H1 (cell line): ENCODE data around the gene LUM. TPM values are rescaled to one million over a fixed set of nuclear protein-coding genes. Genes with fewer than 3 reads are reported as not detected.

Source experiments
- CTCF ChIA-PET: fragments of 300-600 bp; sonication (Branson Sonifier 250); formaldehyde crosslinking; loops from one replicate; lab custom pipeline; 2021; ENCODE audit not compliant: partially characterized antibody; lab: Charles Lee
- POLR2A ChIA-PET: fragments of 300-600 bp; sonication (Branson Sonifier 250); formaldehyde crosslinking; loops from one replicate; lab custom pipeline; 2021; ENCODE audit warnings: inconsistent platforms; ENCODE audit not compliant: partially characterized antibody; lab: Charles Lee
- DNase-seq, 2 experiments: peaks; one replicate each; pipeline versions ENCODE4 v3.0.0 to v3.0.0-alpha.2; 2010 to 2022; ENCODE audit warnings: low spot score in 2 of 2, low read depth in 1 of 2, mixed read lengths in 1 of 2
- FAIRE-seq: peaks from 2 replicates; lab custom pipeline; 2011; peaks lifted over from hg19 to GRCh38; lab: Jason Lieb, UNC
- H2AFZ ChIP-seq: 2 replicates; pipeline ENCODE4 v1.8.1; 2012; ENCODE audit warnings: low read length, inconsistent platforms
- H2AK5ac ChIP-seq: 2 replicates; pipeline ENCODE4 v1.6.1; 2013; ENCODE audit warnings: low read depth, low read length
- H2BK120ac ChIP-seq: replicated peaks from 2 replicates; pipeline ENCODE3; 2013; ENCODE audit warnings: low read depth, low read length, inconsistent platforms
- H2BK12ac ChIP-seq: 2 replicates; pipeline ENCODE4 v1.6.1; 2013; ENCODE audit warnings: low read depth, low read length
- H2BK15ac ChIP-seq: 2 replicates; pipeline ENCODE4 v1.6.1; 2013; ENCODE audit warnings: low read length
- H2BK20ac ChIP-seq: 2 replicates; pipeline ENCODE4 v1.6.1; 2013; ENCODE audit warnings: low read length
- H2BK5ac ChIP-seq: 2 replicates; pipeline ENCODE4 v1.6.1; 2013; ENCODE audit warnings: low read depth, low read length
- H3K14ac ChIP-seq: 2 replicates; pipeline ENCODE4 v1.6.1; 2013; ENCODE audit warnings: inconsistent platforms; ENCODE audit not compliant: insufficient read length
- H3K18ac ChIP-seq: 2 replicates; pipeline ENCODE4 v1.6.1; 2013; ENCODE audit warnings: low read length; ENCODE audit errors: extremely low read depth
- H3K23ac ChIP-seq: 2 replicates; pipeline ENCODE4 v1.6.1; 2013; ENCODE audit warnings: inconsistent platforms; ENCODE audit not compliant: insufficient read length
- H3K23me2 ChIP-seq: 2 replicates; pipeline ENCODE4 v1.6.1; 2013; ENCODE audit warnings: low read depth, low read length
- H3K27ac ChIP-seq: 2 replicates; pipeline ENCODE4 v1.6.1; 2011; ENCODE audit warnings: low read depth, low read length, inconsistent platforms
- H3K27me3 ChIP-seq, 4 experiments: replicated peaks in 1 of 4; 1 replicate in 1 of 4; 2 replicates in 3 of 4; pipeline versions ENCODE4 v1.6.1 to v1.8.1; 2011 to 2013; ENCODE audit warnings: low read length in 3 of 4, mild to moderate bottlenecking in 3 of 4, inconsistent platforms in 2 of 4, mixed read lengths in 2 of 4, moderate library complexity in 1 of 4; ENCODE audit not compliant: control insufficient read depth in 3 of 4, insufficient read depth in 3 of 4; ENCODE audit errors: extremely low read depth in 1 of 4
- H3K36me3 ChIP-seq, 4 experiments: 2 replicates each; pipeline versions ENCODE4 v1.6.1 to v1.8.1; 2011 to 2013; ENCODE audit warnings: mild to moderate bottlenecking in 4 of 4, low read length in 3 of 4, moderate library complexity in 2 of 4, control low read depth in 1 of 4, inconsistent platforms in 1 of 4; ENCODE audit not compliant: insufficient read depth in 4 of 4, control insufficient read depth in 2 of 4
- H3K4ac ChIP-seq: replicated peaks from 2 replicates; pipeline ENCODE3; 2013; ENCODE audit warnings: low read length, low read depth, mixed read lengths, inconsistent platforms; ENCODE audit not compliant: insufficient read length
- H3K4me1 ChIP-seq, 4 experiments: replicated peaks in 1 of 4; 1 replicate in 1 of 4; 2 replicates in 3 of 4; pipeline versions ENCODE4 v1.6.1 to v1.8.1; 2011 to 2013; ENCODE audit warnings: low read length in 3 of 4, inconsistent platforms in 2 of 4, mixed read lengths in 1 of 4; ENCODE audit not compliant: insufficient read depth in 4 of 4, control insufficient read depth in 3 of 4
- H3K4me2 ChIP-seq, 2 experiments: 2 replicates each; pipeline versions ENCODE4 v1.6.1 to v1.8.1; 2011 to 2013; ENCODE audit warnings: low read depth in 2 of 2, low read length in 2 of 2, control low read depth in 1 of 2, inconsistent platforms in 1 of 2, mild to moderate bottlenecking in 1 of 2; ENCODE audit not compliant: insufficient read depth in 1 of 2
- H3K4me3 ChIP-seq, 4 experiments: fragments of 200-600, 300-600 bp in 1 of 4; sonication (generic), shearing (Covaris generic), sonication (Bioruptor Twin) in 1 of 4; 2 replicates each; pipeline versions ENCODE4 v1.5.1 to v1.8.1; 2011 to 2016; ENCODE audit warnings: low read length in 4 of 4, low read depth in 3 of 4, control low read depth in 2 of 4, inconsistent platforms in 2 of 4, mild to moderate bottlenecking in 2 of 4, mixed read lengths in 1 of 4, moderate library complexity in 1 of 4; ENCODE audit not compliant: insufficient read depth in 2 of 4; ENCODE audit errors: extremely low read depth in 1 of 4
- H3K56ac ChIP-seq: replicated peaks from 2 replicates; pipeline ENCODE3; 2013; ENCODE audit warnings: low read depth, mild to moderate bottlenecking, mixed read lengths, low read length, inconsistent platforms; ENCODE audit not compliant: insufficient read length
- H3K79me1 ChIP-seq: 2 replicates; pipeline ENCODE4 v1.6.1; 2013; ENCODE audit warnings: low read depth, low read length, control low read depth
- H3K79me2 ChIP-seq, 2 experiments: 2 replicates each; pipeline versions ENCODE4 v1.6.1 to v1.8.1; 2012 to 2013; ENCODE audit warnings: low read length in 2 of 2, mild to moderate bottlenecking in 2 of 2, inconsistent platforms in 1 of 2; ENCODE audit not compliant: insufficient read depth in 2 of 2, control insufficient read depth in 1 of 2
- H3K9ac ChIP-seq, 4 experiments: replicated peaks in 1 of 4; 1 replicate in 1 of 4; 2 replicates in 3 of 4; pipeline versions ENCODE4 v1.6.1 to v1.8.1; 2011 to 2013; ENCODE audit warnings: low read depth in 3 of 4, low read length in 3 of 4, control low read depth in 2 of 4, mild to moderate bottlenecking in 2 of 4, moderate library complexity in 2 of 4, inconsistent platforms in 1 of 4; ENCODE audit errors: extremely low read depth in 1 of 4
- H3K9me3 ChIP-seq, 2 experiments: 2 replicates each; pipeline versions ENCODE4 v1.6.1 to v1.8.1; 2012 to 2013; ENCODE audit warnings: mild to moderate bottlenecking in 2 of 2, moderate library complexity in 2 of 2, control low read depth in 1 of 2, inconsistent platforms in 1 of 2, low read depth in 1 of 2, low read length in 1 of 2, mixed read lengths in 1 of 2; ENCODE audit not compliant: insufficient read depth in 2 of 2
- H4K20me1 ChIP-seq, 2 experiments: replicated peaks in 1 of 2; 2 replicates each; pipeline versions ENCODE3 to v1.8.1; 2011 to 2013; ENCODE audit warnings: inconsistent platforms in 2 of 2, low read length in 2 of 2, mild to moderate bottlenecking in 1 of 2; ENCODE audit not compliant: insufficient read depth in 2 of 2, control insufficient read depth in 1 of 2
- H4K5ac ChIP-seq: 2 replicates; pipeline ENCODE4 v1.6.1; 2013; ENCODE audit warnings: low read length, low read depth, mixed read lengths, inconsistent platforms; ENCODE audit not compliant: insufficient read length
- H4K8ac ChIP-seq: 2 replicates; pipeline ENCODE4 v1.8.0; 2013; ENCODE audit warnings: mild to moderate bottlenecking, moderate library complexity, low read length, inconsistent platforms; ENCODE audit not compliant: insufficient read depth; ENCODE audit errors: extremely low read depth
- H4K91ac ChIP-seq: replicated peaks from 2 replicates; pipeline ENCODE3; 2013; ENCODE audit warnings: low read length, mixed read lengths, inconsistent platforms; ENCODE audit not compliant: insufficient read length
- ASH2L ChIP-seq: fragments of 200-600, 300-600 bp; sonication (generic); IDR thresholded peaks from one replicate; pipeline ENCODE4 v1.7.1; 2017; ENCODE audit warnings: low read length
- BRCA1 ChIP-seq: IDR thresholded peaks from 2 replicates; pipeline ENCODE4 v1.6.1; 2012; ENCODE audit warnings: low read depth, low read length, improper control_type of control experiment
- EGR1 ChIP-seq: IDR thresholded peaks from 2 replicates; pipeline ENCODE4 v1.6.1; 2011; ENCODE audit warnings: low read depth, low read length, borderline replicate concordance
- EP300 ChIP-seq, 2 experiments: IDR thresholded peaks; 1 replicate in 1 of 2; 2 replicates in 1 of 2; pipeline ENCODE4 v1.6.1; 2011 to 2012; ENCODE audit warnings: low read depth in 2 of 2, low read length in 2 of 2, mild to moderate bottlenecking in 2 of 2, borderline replicate concordance in 1 of 2, inconsistent platforms in 1 of 2, moderate library complexity in 1 of 2
- GTF2F1 ChIP-seq: IDR thresholded peaks from 2 replicates; pipeline ENCODE4 v1.6.1; 2012; ENCODE audit warnings: low read depth, low read length, improper control_type of control experiment, borderline replicate concordance
- JUND ChIP-seq: IDR thresholded peaks from 2 replicates; pipeline ENCODE4 v1.6.1; 2011; ENCODE audit warnings: mild to moderate bottlenecking, improper control_type of control experiment, low read length
- MAFK ChIP-seq: IDR thresholded peaks from 2 replicates; pipeline ENCODE4 v1.6.1; 2012; ENCODE audit warnings: low read depth, mild to moderate bottlenecking, improper control_type of control experiment, low read length
- RXRA ChIP-seq: IDR thresholded peaks from 2 replicates; pipeline ENCODE4 v1.6.1; 2011; ENCODE audit warnings: low read depth, mild to moderate bottlenecking, low read length, moderate library complexity; ENCODE audit not compliant: insufficient read depth
- SIN3A ChIP-seq, 2 experiments: IDR thresholded peaks in 1 of 2; conservative IDR thresholded peaks in 1 of 2; 2 replicates each; pipeline ENCODE4 v1.6.1; 2011 to 2012; ENCODE audit warnings: low read length in 2 of 2, improper control_type of control experiment in 1 of 2, low read depth in 1 of 2, mild to moderate bottlenecking in 1 of 2
- WGBS, 2 experiments: shearing (Covaris generic) in 1 of 2; methylation state at CpG; one replicate each; pipeline versions ENCODE4 v1.1.6 to v1.1.7; 2013 to 2015; ENCODE audit warnings: low lambda C conversion rate in 2 of 2, mixed read lengths in 2 of 2, inconsistent platforms in 1 of 2, low coverage in 1 of 2, missing lambda C conversion rate in 1 of 2; ENCODE audit not compliant: insufficient replicate concordance in 2 of 2, insufficient coverage in 1 of 2, insufficient read length in 1 of 2; ENCODE audit errors: extremely low coverage in 1 of 2, missing lambda C conversion rate in 1 of 2; 5-methylcytosine and 5-hydroxymethylcytosine counted together
- polyA plus RNA-seq, 7 experiments: library from polyadenylated mRNA; depleted of rRNA in 3 of 7; stranded (reverse) in 5 of 7; unstranded in 2 of 7; fragments of >200 nt in 5 of 7; fragments of 200-250 nt in 2 of 7; gene quantifications; 1 replicate in 5 of 7; 2 replicates in 1 of 7; 4 replicates in 1 of 7; pipeline versions ENCODE4 v1.2.1 to v1.2.3, GENCODE V29; 2011 to 2013; ENCODE audit warnings: missing spikeins in 2 of 7, mixed read lengths in 2 of 7
- total RNA-seq: library from RNA; stranded (reverse); fragmentation: NEBNext Ultra II Directional; extraction: Animal tissue kit (Norgen Biotek cat#: 25700); gene quantifications from 2 replicates; pipeline ENCODE4 v1.2.1, GENCODE V29; 2021

LUM gene
- total and polyA plus RNA-seq, 2 of the 8 experiments (the other 6 are each of a cell fraction or from before 2014, with no cell fraction given) = not detected

GRCh38 chr12:91056488-91056887, 54.8 kb downstream of the LUM start:
- Histone ChIP-seq H3K4me3 (no peak overlapping the region), H3K27ac (no peak overlapping the region), H2BK5ac (no peak overlapping the region), H4K5ac (no peak overlapping the region), H4K8ac (no peak overlapping the region), H4K20me1 (no peaks in the 10 kb centered on the region), H2AK5ac (no peak overlapping the region), H3K36me3 (no peaks in the 10 kb centered on the region), H3K23me2 (no peaks in the 10 kb centered on the region), H2BK12ac (no peak overlapping the region), H3K23ac (no peak overlapping the region), H3K4ac (no peak overlapping the region), H2BK15ac (no peak overlapping the region), H2BK20ac (no peak overlapping the region), H4K91ac (no peak overlapping the region), H3K14ac (no peak overlapping the region), H3K18ac (no peak overlapping the region), H3K56ac (no peak overlapping the region), H3K79me2 (no peaks in the 10 kb centered on the region), H2BK120ac (no peak overlapping the region), H3K4me1 (no peaks in the 10 kb centered on the region), H3K9me3 (no peaks in the 10 kb centered on the region), H3K27me3 (no peaks in the 10 kb centered on the region), H2AFZ (no peak overlapping the region), H3K9ac (no peak overlapping the region), H3K4me2 (no peak overlapping the region), H3K79me1 (no peaks in the 10 kb centered on the region)
- TF ChIP-seq SIN3A (conservative IDR thresholded peaks at IDR 0.05 in 1 of 2, IDR thresholded peaks at IDR 0.05 in 1 of 2; ENCODE audit: low read depth in 1 of 2, low read length in 2 of 2) (no peak), ASH2L (no peak), RXRA (no peak), GTF2F1 (no peak), EP300 (IDR thresholded peaks at IDR 0.05; ENCODE audit: borderline replicate concordance in 1 of 2, low read depth in 2 of 2, low read length in 2 of 2) (no peak), EGR1 (no peak), JUND (no peak), MAFK (no peak), BRCA1 (no peak)
- FAIRE-seq (no peak), DNase-seq (no peak)
- POLR2A ChIA-PET = no interaction called here
- 94% methylated on average over 2 of the region's 2 CpGs; no CpG with 5 or more reads in 1 of the 2 experiments for WGBS, 2 experiments
- CTCF ChIA-PET = interaction anchor here (1.3 kb wide), 1 partner anchor 16 kb away, joined by 3 read pairs; no protein-coding TSS in a partner anchor
